HepG2 (cell line): ENCODE data around the gene COA7. TPM values are rescaled to one million over a fixed set of nuclear protein-coding genes. Genes with fewer than 3 reads are reported as not detected.

Experiments
- BORCS8-MEF2B ChIP-seq: sonication (generic); formaldehyde crosslinking; IDR thresholded peaks from 2 replicates; pipeline ENCODE4 v1.8.0; 2022; ENCODE audit warnings: mild to moderate bottlenecking, missing genetic modification reagents
- ETV5 ChIP-seq: IDR thresholded peaks from 2 replicates; pipeline ENCODE4 v1.6.1; 2018; ENCODE audit warnings: missing biosample characterization, missing genetic modification reagents, inconsistent platforms, borderline replicate concordance
- HOMEZ ChIP-seq: IDR thresholded peaks from 2 replicates; pipeline ENCODE4 v1.6.1; 2016; ENCODE audit warnings: low read depth
- MEIS1 ChIP-seq: sonication (generic); formaldehyde crosslinking; IDR thresholded peaks from 2 replicates; pipeline ENCODE4 v1.9.0; 2021; ENCODE audit warnings: mild to moderate bottlenecking, missing genetic modification reagents, moderate library complexity, borderline replicate concordance
- SATB2 ChIP-seq: sonication (generic); formaldehyde crosslinking; IDR thresholded peaks from 2 replicates; pipeline ENCODE4 v1.5.0; 2020; ENCODE audit warnings: missing genetic modification reagents
- SMARCC2 ChIP-seq: fragments of 450-650 bp; IDR thresholded peaks from 2 replicates; pipeline ENCODE4 v1.6.1; 2017; ENCODE audit warnings: antibody characterized with exemption, mild to moderate bottlenecking
- ZNF318 ChIP-seq: sonication (generic); formaldehyde crosslinking; IDR thresholded peaks from 2 replicates; pipeline ENCODE4 v1.4.0; 2020; ENCODE audit warnings: mild to moderate bottlenecking, missing genetic modification reagents
- ZNF350 ChIP-seq: sonication (generic); formaldehyde crosslinking; IDR thresholded peaks from 2 replicates; pipeline ENCODE4 v1.4.0; 2020; ENCODE audit warnings: mild to moderate bottlenecking, low read depth, missing genetic modification reagents, borderline replicate concordance
- ZNF501 ChIP-seq: sonication (generic); formaldehyde crosslinking; IDR thresholded peaks from 2 replicates; pipeline ENCODE4 v1.5.1; 2020; ENCODE audit warnings: mild to moderate bottlenecking, moderate library complexity, missing genetic modification reagents
- ZSCAN21 ChIP-seq: sonication (generic); formaldehyde crosslinking; IDR thresholded peaks from 2 replicates; pipeline ENCODE4 v1.8.0; 2022; ENCODE audit warnings: mild to moderate bottlenecking, missing genetic modification reagents, moderate library complexity, borderline replicate concordance
- polyA plus RNA-seq, 8 experiments: library from polyadenylated mRNA; depleted of rRNA in 3 of 8; stranded (reverse) in 7 of 8; unstranded in 1 of 8; fragments of >200 nt; fragmentation: Illumina TruSeq in 4 of 8; extraction: Trizol in 4 of 8; gene quantifications; 2 replicates each; pipeline versions ENCODE4 v1.2.1 to v1.2.3, GENCODE V29; 2011 to 2016; ENCODE audit warnings: low read depth in 4 of 8, missing spikeins in 1 of 8, mixed read lengths in 1 of 8; ENCODE audit not compliant: insufficient read depth in 1 of 8
- total RNA-seq, 5 experiments: library from RNA; depleted of rRNA; stranded (reverse); fragments of >200 nt; fragmentation: Illumina TruSeq; extraction: Trizol; gene quantifications; 2 replicates each; pipeline ENCODE4 v1.2.3, GENCODE V29; 2016; ENCODE audit warnings: low read depth in 1 of 5
- TF ChIP-seq, protein P1 (sequence below): IDR thresholded peaks from 2 replicates; pipeline ENCODE4 v1.6.1; 2018; ENCODE audit warnings: missing genetic modification reagents
- TF ChIP-seq, protein P2 (sequence below): fragments of 450-650 bp; IDR thresholded peaks from 2 replicates; pipeline ENCODE4 v1.6.1; 2016

Gene COA7
- total and polyA plus RNA-seq, 2 of the 13 experiments (the other 11 are each of a cell fraction or from before 2014, with no cell fraction given), result 12.3 to 30.4 TPM

GRCh38 chr1:52702886-52703787, 5.0 kb upstream of the COA7 start (continued):
- peak; percentile 80; the same call in 1 of the 2 replicates for TF ChIP-seq ZSCAN21
- TF ChIP-seq, protein P1, sequence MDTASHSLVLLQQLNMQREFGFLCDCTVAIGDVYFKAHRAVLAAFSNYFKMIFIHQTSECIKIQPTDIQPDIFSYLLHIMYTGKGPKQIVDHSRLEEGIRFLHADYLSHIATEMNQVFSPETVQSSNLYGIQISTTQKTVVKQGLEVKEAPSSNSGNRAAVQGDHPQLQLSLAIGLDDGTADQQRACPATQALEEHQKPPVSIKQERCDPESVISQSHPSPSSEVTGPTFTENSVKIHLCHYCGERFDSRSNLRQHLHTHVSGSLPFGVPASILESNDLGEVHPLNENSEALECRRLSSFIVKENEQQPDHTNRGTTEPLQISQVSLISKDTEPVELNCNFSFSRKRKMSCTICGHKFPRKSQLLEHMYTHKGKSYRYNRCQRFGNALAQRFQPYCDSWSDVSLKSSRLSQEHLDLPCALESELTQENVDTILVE (CRISPR knock-in tag), result peak; percentile 91
- TF ChIP-seq ZNF318 (CRISPR knock-in tag), result peak; percentile 94; the same call in 1 of the 2 replicates
- no peak for TF ChIP-seq SATB2
- peak; percentile 98 for TF ChIP-seq ZNF350
- TF ChIP-seq MEIS1 (CRISPR knock-in tag), result peak; percentile 92; the same call in 1 of the 2 replicates
- TF ChIP-seq SMARCC2, result no peak
- TF ChIP-seq, protein P2, sequence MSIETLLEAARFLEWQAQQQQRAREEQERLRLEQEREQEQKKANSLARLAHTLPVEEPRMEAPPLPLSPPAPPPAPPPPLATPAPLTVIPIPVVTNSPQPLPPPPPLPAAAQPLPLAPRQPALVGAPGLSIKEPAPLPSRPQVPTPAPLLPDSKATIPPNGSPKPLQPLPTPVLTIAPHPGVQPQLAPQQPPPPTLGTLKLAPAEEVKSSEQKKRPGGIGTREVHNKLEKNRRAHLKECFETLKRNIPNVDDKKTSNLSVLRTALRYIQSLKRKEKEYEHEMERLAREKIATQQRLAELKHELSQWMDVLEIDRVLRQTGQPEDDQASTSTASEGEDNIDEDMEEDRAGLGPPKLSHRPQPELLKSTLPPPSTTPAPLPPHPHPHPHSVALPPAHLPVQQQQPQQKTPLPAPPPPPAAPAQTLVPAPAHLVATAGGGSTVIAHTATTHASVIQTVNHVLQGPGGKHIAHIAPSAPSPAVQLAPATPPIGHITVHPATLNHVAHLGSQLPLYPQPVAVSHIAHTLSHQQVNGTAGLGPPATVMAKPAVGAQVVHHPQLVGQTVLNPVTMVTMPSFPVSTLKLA, result peak; percentile 90
- peak; percentile 93; the same call in 1 of the 2 replicates for TF ChIP-seq BORCS8-MEF2B (CRISPR knock-in tag)
- TF ChIP-seq ETV5 (CRISPR knock-in tag), result peak; percentile 60
- TF ChIP-seq ZNF501 (CRISPR knock-in tag), result peak; percentile 99
- TF ChIP-seq HOMEZ (CRISPR knock-in tag), result peak; percentile 45; the same call in 1 of the 2 replicates
